Right renal cortex interstitium (tissue), 3 donors: ENCODE data around the gene ARHGAP8. TPM values are rescaled to one million over a fixed set of nuclear protein-coding genes. Genes with fewer than 3 reads are reported as not detected.
"Not testable (repeated sequence)": the region's sequence is repeated elsewhere in the genome, so short reads cannot be mapped to it uniquely, and the experiment has no call there.

ENCODE experiments used
- DNase-seq, 3 donors: peaks; one replicate each; pipeline ENCODE4 v3.0.0-alpha.2; 2013; ENCODE audit warnings: low read depth in 3 of 3, low spot score in 2 of 3
- polyA plus RNA-seq, 3 donors: library from polyadenylated mRNA; unstranded; fragments of 120-200 nt; gene quantifications; one replicate each; pipeline ENCODE4 v1.2.1, GENCODE V29; 2013; ENCODE audit not compliant: insufficient read length in 3 of 3

The ARHGAP8 gene
- polyA plus RNA-seq, 3 donors, result 21.7 to 23.9 (median 23.4) TPM

DNA sequence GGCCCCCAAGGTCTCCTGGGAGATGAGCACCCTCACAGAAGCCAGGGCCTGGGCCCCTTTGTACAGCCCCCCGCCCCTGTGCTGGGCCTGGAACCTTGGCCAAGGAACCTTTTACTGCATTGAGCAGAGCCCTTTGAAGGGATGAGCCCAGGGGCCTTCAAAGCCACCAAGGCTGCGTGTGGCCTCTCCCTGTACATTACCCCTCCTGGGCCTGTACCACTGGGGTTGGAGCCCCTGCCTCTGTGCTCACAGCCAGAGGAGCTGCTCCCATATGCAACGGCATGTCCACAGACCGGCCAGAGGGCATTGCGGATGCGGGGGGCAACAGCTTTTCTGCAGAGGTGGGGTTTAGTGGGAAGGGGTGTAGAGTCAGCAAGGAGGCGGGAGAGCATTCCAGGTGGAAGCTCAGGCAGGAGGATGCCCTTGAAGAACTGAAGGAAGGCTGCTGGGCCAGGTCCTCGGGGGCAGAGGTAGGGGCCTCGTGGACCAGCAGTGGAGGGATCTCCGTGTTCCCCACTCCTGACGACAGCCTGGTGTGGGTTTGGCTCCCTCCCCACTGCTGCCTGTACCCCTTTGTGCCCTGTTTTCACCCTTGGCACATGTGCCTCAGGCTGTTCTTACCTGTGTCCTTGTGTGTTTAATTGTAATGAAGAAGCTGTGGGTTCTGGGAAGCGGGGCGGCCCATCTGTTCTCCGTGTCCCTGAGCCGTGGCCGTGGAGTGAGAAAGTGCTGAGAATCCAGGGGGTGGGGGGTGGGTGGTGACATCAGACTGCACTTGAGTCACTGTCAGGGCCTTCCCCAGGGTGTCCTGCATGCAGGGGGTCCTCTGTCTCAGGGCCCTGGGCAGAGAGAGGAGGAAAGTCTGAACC lies 46.9 kb downstream of the ARHGAP8 start:
- DNase-seq, result no peak

- not testable (repeated sequence) for DNase-seq
These were observed 47.7 kb downstream of the ARHGAP8 start for GRCh38 chr22:44799946-44800634.

DNA sequence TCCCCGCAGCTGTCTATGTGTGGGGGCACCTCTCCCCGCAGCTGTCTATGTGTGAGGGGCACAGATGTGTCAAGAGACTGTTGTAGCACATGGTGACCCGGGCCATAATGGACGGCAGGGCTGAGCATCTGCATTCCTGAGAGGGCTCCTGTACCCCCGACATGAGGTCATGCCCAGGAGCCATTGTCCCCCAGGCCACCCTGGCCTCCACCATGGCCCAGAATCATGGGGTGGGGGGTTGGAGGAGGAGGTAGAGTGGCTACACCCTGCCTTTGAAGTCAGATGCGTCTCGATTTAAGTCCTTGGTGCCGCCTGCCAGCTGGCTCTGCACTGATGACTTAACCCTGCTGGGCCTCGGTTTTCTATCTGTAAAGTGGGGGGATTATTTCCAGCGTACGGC lies 49.1 kb downstream of the ARHGAP8 start:
- DNase-seq, result no peak

DNA sequence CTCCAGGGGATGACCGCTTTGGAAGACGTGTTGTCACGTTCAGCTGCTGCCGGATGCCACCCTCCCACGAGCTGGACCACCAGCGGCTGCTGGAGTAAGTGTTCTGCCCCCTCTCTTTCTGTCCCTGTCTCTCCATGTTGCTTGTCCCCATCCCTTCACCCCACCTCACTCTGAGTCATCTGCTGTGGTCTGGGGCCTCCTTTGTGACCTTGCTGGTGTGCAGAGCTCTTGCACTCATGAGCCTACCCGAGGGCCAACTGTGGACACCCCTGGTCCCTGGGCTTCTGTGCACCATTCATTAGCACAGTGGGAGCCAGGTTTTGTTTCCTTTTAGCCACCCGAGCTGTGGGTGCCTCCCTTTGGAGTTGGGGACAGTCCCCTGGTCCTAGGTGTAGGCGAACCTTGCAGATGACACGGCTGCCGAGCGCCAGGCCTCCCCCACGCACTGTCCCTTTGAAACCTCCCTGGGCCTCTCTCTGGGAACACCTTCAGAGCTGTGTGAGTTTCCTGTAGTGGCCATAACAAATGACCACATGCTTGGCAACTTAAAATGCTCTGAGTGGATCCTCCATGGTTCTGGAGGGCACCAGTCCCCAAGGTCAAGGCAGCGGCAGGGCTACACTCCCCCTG lies 49.8 kb downstream of the ARHGAP8 start:
- DNase-seq, result no peak

DNA sequence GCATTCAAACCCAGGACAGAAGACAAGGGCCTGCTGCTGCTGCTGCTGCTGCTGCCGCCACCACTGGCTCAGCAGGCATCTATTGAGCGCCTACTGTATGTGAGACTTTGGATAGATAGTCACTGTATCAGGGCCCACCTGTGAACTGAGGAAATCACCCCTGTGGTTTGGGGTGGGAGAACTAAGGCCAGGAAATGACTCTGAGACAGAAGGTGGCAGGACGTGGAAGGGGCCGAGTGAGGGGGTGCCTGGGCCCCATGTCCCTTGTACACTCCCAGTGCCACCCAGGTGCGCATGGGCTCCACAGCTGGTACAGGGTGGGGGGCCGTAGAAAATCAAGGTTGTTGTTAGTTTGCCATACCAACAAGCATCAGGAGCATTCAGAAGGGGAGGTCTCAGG lies 50.6 kb downstream of the ARHGAP8 start:
- DNase-seq, result no peak

DNA sequence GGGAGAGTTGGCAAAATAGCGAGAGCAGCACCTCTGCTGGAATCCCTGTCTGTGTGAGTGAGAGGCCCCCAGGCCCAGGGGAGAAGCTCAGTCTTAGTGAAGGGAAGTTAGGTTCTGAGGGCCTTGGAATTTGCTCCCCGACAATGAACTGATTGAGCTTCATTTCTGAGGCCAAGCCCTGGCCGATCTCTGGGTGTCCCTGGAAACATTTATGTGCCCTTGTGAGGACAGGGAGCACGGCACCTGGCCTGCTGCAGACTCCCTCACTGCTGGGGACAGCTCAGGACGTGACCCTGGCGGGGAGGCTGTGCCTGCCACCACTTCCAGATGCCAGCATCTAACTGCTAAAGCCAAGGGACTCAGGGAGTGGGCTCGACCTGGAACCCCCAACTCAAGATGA lies 52.0 kb downstream of the ARHGAP8 start:
- no peak for DNase-seq

GRCh38 chr22:44805711-44806110 lies 53.3 kb downstream of the ARHGAP8 start:
- no peak for DNase-seq

DNA sequence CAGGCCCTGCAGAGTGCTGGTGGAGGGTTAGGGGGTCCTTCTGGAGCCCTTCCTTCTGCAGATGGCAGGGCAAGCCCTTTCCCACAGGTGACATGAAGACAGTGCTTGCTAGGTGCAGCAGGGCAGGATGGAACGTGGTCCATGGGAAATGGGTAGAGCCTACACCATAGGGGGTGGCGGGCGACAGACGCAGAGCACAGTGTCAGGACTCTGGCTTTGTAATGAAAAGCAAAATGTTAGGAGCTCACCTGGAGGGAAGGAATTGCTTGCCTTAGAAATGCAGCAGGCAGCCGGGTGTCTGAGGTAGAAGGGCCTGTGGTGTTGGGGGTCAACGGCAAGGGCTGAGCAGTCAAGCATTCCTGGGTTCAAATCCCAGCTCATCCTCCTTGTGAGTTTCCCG lies 54.9 kb downstream of the ARHGAP8 start:
- no peak for DNase-seq

GRCh38 chr22:44807915-44808690 lies 55.7 kb downstream of the ARHGAP8 start:
- DNase-seq, result no peak

DNA sequence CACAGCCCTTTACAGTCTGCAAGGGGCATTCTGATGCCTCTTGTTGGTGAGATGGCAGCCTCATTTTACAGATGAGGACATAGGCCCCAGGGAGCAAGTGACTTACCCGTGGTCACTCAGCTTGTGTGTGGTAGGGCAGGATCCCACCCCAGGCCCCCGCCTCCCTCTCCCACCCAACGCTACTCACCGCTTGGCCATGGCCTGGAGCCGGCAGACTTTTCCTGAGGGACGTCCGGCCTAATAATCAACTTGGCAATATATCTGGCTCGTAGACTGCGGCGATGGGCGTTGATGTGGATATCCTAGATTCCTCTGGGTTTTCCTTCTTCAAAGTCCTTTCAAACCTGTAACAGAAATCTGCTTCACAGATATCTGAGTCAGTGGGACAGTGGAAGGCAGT lies 57.1 kb downstream of the ARHGAP8 start:
- DNase-seq, result no peak

GRCh38 chr22:44811141-44811540 lies 58.8 kb downstream of the ARHGAP8 start:
- no peak for DNase-seq

DNA sequence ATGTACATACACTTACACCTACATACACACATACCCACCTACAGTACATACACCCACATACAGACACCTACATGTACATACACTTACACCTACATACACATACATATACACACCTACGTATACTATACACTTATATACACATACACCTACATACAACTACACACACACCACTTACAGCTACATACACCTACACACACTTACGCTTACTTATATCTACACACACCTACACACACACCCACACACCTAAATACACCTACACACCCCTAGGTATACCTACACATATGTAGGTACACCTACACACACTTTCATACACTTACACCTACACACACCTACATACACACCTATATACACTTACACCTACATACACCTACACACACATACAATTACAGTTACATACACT lies 61.0 kb downstream of the ARHGAP8 start:
- DNase-seq, result no peak

- no peak for DNase-seq
These were observed 62.1 kb downstream of the ARHGAP8 start for GRCh38 chr22:44814266-44815098.

GRCh38 chr22:44815099-44816070 lies 63.0 kb downstream of the ARHGAP8 start:
- no peak for DNase-seq

DNA sequence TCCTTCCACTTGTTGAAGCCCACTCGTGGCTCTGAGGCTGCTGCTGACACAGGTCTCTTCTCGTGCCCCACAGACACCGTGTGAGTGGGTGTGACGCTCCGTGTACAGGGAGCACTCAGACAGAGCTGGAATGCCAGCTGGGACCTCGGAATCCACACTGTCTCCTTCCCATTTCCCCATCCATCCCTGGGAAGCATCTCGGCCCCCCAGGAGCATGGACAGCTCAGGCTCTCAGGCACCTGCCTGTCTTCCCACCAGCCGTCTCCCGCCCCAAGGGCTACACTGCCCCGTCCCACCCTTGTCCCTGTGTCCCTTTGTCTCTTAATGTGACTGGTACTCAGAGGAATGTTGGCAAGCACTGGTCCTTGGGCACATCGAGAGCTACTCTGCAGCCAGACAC lies 63.8 kb downstream of the ARHGAP8 start:
- DNase-seq, result no peak

GRCh38 chr22:44818727-44819126 lies 66.4 kb downstream of the ARHGAP8 start:
- DNase-seq, result no peak

GRCh38 chr22:44819966-44820631 lies 67.7 kb downstream of the ARHGAP8 start:
- no peak for DNase-seq

GRCh38 chr22:44821741-44822475 lies 69.5 kb downstream of the ARHGAP8 start:
- DNase-seq, result no peak
